GM18861 (cell line): ENCODE measurements around the gene AQP11.

ENCODE experiments used
- ATAC-seq: cut with Tn5 transposase; IDR thresholded peaks from one replicate; pipeline ENCODE4 v1.9.1; 2021; ENCODE audit not compliant: unreplicated experiment

AQP11 gene

DNA sequence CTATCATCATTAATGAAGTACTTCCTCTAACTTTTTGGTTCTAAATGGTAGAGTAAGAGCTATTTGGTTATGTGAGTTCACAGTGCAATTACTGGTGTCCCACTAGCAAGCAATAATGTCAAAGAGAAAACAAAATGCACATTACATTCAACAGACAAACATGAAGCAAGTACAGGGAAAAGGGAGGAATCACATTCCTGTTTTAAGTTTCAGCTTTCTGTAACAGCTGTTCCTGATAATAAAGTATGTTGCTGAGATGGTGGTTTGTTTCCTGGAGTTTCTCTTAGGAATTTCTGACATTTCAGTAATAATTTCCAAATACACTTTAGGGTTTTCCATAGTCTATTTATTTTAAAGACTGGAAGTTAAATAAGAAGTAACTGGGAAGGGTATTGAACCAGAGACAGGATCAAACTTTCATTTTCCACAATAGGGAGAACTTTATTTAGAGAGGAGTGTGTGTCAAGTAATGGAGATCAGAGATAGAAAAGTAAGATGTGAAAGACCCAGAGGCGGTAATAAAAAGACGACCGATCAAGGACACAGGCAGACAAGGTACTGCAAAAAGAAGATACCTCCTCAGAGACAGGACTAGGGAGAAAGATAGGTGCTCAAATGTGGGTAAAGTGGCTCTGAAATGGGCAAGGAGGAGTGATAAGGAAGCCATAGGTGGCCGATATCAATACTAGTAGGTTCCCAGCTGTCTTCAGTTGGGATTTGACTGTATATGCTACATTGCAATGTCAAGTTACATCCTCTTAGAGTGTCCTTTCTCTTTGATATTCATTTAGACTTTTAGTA lies 68.7 kb downstream of the AQP11 start:
- ATAC-seq = no peak
